GM12891 (cell line): Measurements from ENCODE around the gene HTR3D.

Experiments
- POLR2A ChIP-seq: IDR thresholded peaks from 2 replicates; pipeline ENCODE4 v1.6.1; 2011; ENCODE audit warnings: low read depth, low read length, control low read depth
- POLR2AphosphoS5 ChIP-seq: IDR thresholded peaks from 2 replicates; pipeline ENCODE4 v1.6.1; 2011; ENCODE audit warnings: low read depth, low read length, control low read depth
- POU2F2 ChIP-seq: IDR thresholded peaks from 2 replicates; pipeline ENCODE4 v1.6.1; 2011; ENCODE audit warnings: low read depth, mild to moderate bottlenecking, control low read depth, low read length, moderate library complexity
- TAF1 ChIP-seq: IDR thresholded peaks from 2 replicates; pipeline ENCODE4 v1.6.1; 2011; ENCODE audit warnings: low read depth, low read length, control low read depth

GRCh38 chr3:184042617-184043016 is 11.1 kb downstream of the HTR3D start:
- TF ChIP-seq TAF1 (no peak), POLR2AphosphoS5 (no peak), POLR2A (no peak), POU2F2 (no peak)
